Measurements from ENCODE around the gene WDR82. TPM values are rescaled to one million over a fixed set of nuclear protein-coding genes. Genes with fewer than 3 reads are reported as not detected.

Gene WDR82
- total and polyA plus RNA-seq, 2 of the 8 experiments (the other 6 are each of a cell fraction or from before 2014, with no cell fraction given): 33.5 to 82.7 TPM

- H3K18ac ChIP-seq (ENCODE audit: extremely low read depth, low read length): no peak overlapping the region
- H3K27ac ChIP-seq (ENCODE audit: low read depth, low read length): 0 out of 2 replicates have a peak overlapping the region, but pooled peaks have one; percentile 99
- no peak for FAIRE-seq
- H3K4me2 ChIP-seq (ENCODE audit: insufficient read depth in 1 of 2, low read depth in 2 of 2, low read length in 2 of 2): peak overlapping the region; percentile 82 to 89
- no peak overlapping the region for H3K23ac ChIP-seq (ENCODE audit: insufficient read length)
- peak overlapping the region; percentile 35; the same call in 1 of the 2 replicates for H2BK5ac ChIP-seq (ENCODE audit: low read depth, low read length)
- H4K8ac ChIP-seq (ENCODE audit: extremely low read depth, insufficient read depth, low read length): no peak overlapping the region
- ChIA-PET POLR2A (ENCODE audit: partially characterized antibody) (interaction anchor here (0.9 to 6.5 kb wide), 8 partner anchors 9 to 113 kb away, joined by 3 to 76 read pairs (median 4); partner anchors contain the start of genes TWF2 and WDR82), CTCF (ENCODE audit: partially characterized antibody) (interaction anchor here (0.6 to 15.3 kb wide), 7 partner anchors 8 to 313 kb away, joined by 3 to 198 read pairs (median 8); partner anchors contain the start of genes ABHD14B and WDR82)
- no peak overlapping the region for H2BK20ac ChIP-seq (ENCODE audit: low read length)
- 81% methylated on average over 8 of the region's 8 CpGs; no CpG with 5 or more reads in 1 of the 2 experiments for WGBS, 2 experiments (ENCODE audit: extremely low coverage in 1 of 2, insufficient coverage in 1 of 2, insufficient read length in 1 of 2, insufficient replicate concordance in 2 of 2, low coverage in 1 of 2, low lambda C conversion rate in 2 of 2, missing lambda C conversion rate in 1 of 2)
- no peak overlapping the region for H2BK15ac ChIP-seq (ENCODE audit: low read length)
- peak overlapping the region in 3 of 4 experiments; percentile 90 to 99 (median 97); a peak in 4 of 7 replicates for H3K9ac ChIP-seq (replicated peaks in 1 of 4; ENCODE audit: extremely low read depth in 1 of 4, low read depth in 3 of 4, low read length in 3 of 4)
- H3K36me3 ChIP-seq (ENCODE audit: control insufficient read depth in 2 of 4, insufficient read depth in 4 of 4, low read length in 3 of 4): no peaks in the 10 kb centered on the region
- H2BK120ac ChIP-seq (replicated peaks; ENCODE audit: low read depth, low read length): no peak overlapping the region
- peaks cover 0 to 3% (median 1%) of the 10 kb centered on the region in 4 experiments; a peak in 4 of 7 replicates for H3K4me1 ChIP-seq (replicated peaks in 1 of 4; ENCODE audit: control insufficient read depth in 3 of 4, insufficient read depth in 4 of 4, low read length in 3 of 4)
- peak overlapping the region; percentile 76 to 98 (median 87) for H3K4me3 ChIP-seq (ENCODE audit: extremely low read depth in 1 of 4, insufficient read depth in 2 of 4, low read depth in 3 of 4, low read length in 4 of 4)
- H4K91ac ChIP-seq (replicated peaks; ENCODE audit: insufficient read length, low read length): no peak overlapping the region
- H2AFZ ChIP-seq (ENCODE audit: low read length): no peak overlapping the region
- no peak for TF ChIP-seq SP1 (IDR thresholded peaks at IDR 0.05; ENCODE audit: low read depth, low read length)
- no peak for TF ChIP-seq EZH2 (IDR thresholded peaks at IDR 0.05; ENCODE audit: low read depth, low read length, severe bottlenecking)
- TF ChIP-seq CEBPB (IDR thresholded peaks at IDR 0.05; ENCODE audit: low read depth, low read length): no peak
- TF ChIP-seq CBX8 (IDR thresholded peaks at IDR 0.05; ENCODE audit: borderline replicate concordance, low read depth, low read length): no peak
- no peaks in the 10 kb centered on the region for H3K27me3 ChIP-seq (replicated peaks in 1 of 4; ENCODE audit: control insufficient read depth in 3 of 4, extremely low read depth in 1 of 4, insufficient read depth in 3 of 4, low read length in 3 of 4)
- H3K79me2 ChIP-seq (ENCODE audit: control insufficient read depth in 1 of 2, insufficient read depth in 2 of 2, low read length in 2 of 2): no peaks in the 10 kb centered on the region
- H2AK5ac ChIP-seq (ENCODE audit: low read depth, low read length): peak overlapping the region; percentile 93
- no peak overlapping the region for H2BK12ac ChIP-seq (ENCODE audit: low read depth, low read length)
- H3K14ac ChIP-seq (ENCODE audit: insufficient read length): no peak overlapping the region
- H3K79me1 ChIP-seq (ENCODE audit: low read depth, low read length): no peaks in the 10 kb centered on the region; the same call in 1 of the 2 replicates
- no peaks in the 10 kb centered on the region for H3K9me3 ChIP-seq (ENCODE audit: insufficient read depth in 2 of 2, low read depth in 1 of 2, low read length in 1 of 2)
- H4K20me1 ChIP-seq (replicated peaks in 1 of 2; ENCODE audit: control insufficient read depth in 1 of 2, insufficient read depth in 2 of 2, low read length in 2 of 2): no peaks in the 10 kb centered on the region
- H3K4ac ChIP-seq (replicated peaks; ENCODE audit: insufficient read length, low read depth, low read length): no peak overlapping the region
- DNase-seq (ENCODE audit: low read depth in 1 of 2, low spot score in 2 of 2): no peak
- H4K5ac ChIP-seq (ENCODE audit: insufficient read length, low read depth, low read length): no peak overlapping the region
- H3K56ac ChIP-seq (replicated peaks; ENCODE audit: insufficient read length, low read depth, low read length): no peak overlapping the region
- H3K23me2 ChIP-seq (ENCODE audit: low read depth, low read length): peaks cover 5% of the 10 kb centered on the region; the same call in 1 of the 2 replicates
Observed at GRCh38 chr3:52286777-52287110, 8.3 kb upstream of the WDR82 start.
